BE2C (cell line): ENCODE measurements around the gene CCDC39.

Experiments used
- DNase-seq: peaks from one replicate; pipeline ENCODE4 v3.0.0-alpha.2; 2020
- H3K27me3 ChIP-seq: fragments of 250-450 bp; sonication (Bioruptor Pico); 2 replicates; pipeline ENCODE4 v1.5.1; 2020; ENCODE audit warnings: mild to moderate bottlenecking
- H3K36me3 ChIP-seq: fragments of 250-450 bp; sonication (Bioruptor Pico); 2 replicates; pipeline ENCODE4 v1.5.1; 2020; ENCODE audit warnings: mild to moderate bottlenecking
- H3K4me1 ChIP-seq: fragments of 250-450 bp; sonication (Bioruptor Pico); 2 replicates; pipeline ENCODE4 v1.5.1; 2020
- H3K4me3 ChIP-seq: 2 replicates; pipeline ENCODE4 v1.5.1; 2011; ENCODE audit warnings: low read depth, low read length
- H3K9me3 ChIP-seq: fragments of 250-450 bp; sonication (Bioruptor Pico); 2 replicates; pipeline ENCODE4 v1.5.1; 2020
- TF ChIP-seq, protein P1 (sequence below): IDR thresholded peaks from 2 replicates; pipeline ENCODE4 v1.5.1; 2012; ENCODE audit warnings: mild to moderate bottlenecking, low read depth, low read length

The CCDC39 gene

DNA sequence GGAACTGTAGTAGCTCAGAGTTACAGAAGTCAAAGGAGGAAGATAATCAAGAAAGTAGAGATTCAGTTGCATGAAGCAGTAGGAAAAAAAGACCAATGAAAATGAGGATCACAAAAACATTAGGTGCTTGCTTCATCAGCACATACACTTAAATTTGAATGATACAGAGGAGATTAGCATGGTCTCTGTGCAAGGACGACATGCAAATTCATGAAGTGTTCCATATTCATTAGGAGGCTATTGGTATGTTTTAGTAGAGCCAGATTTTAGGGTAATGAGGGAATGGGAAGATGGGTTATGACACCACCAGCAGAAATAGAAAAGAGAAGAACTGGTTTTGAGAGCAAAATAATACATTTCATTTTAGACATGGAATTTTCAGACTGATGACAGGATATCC is 98.4 kb downstream of the CCDC39 start:
- no peaks in the 10 kb centered on the region for H3K36me3 ChIP-seq
- no peaks in the 10 kb centered on the region for H3K9me3 ChIP-seq
- no peak for DNase-seq
- 0 out of 2 replicates have a peak, but pooled peaks cover 5% of the 10 kb centered on the region for H3K27me3 ChIP-seq
- H3K4me3 ChIP-seq, result no peak overlapping the region
- TF ChIP-seq, protein P1, sequence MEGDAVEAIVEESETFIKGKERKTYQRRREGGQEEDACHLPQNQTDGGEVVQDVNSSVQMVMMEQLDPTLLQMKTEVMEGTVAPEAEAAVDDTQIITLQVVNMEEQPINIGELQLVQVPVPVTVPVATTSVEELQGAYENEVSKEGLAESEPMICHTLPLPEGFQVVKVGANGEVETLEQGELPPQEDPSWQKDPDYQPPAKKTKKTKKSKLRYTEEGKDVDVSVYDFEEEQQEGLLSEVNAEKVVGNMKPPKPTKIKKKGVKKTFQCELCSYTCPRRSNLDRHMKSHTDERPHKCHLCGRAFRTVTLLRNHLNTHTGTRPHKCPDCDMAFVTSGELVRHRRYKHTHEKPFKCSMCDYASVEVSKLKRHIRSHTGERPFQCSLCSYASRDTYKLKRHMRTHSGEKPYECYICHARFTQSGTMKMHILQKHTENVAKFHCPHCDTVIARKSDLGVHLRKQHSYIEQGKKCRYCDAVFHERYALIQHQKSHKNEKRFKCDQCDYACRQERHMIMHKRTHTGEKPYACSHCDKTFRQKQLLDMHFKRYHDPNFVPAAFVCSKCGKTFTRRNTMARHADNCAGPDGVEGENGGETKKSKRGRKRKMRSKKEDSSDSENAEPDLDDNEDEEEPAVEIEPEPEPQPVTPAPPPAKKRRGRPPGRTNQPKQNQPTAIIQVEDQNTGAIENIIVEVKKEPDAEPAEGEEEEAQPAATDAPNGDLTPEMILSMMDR, result no peak
- H3K4me1 ChIP-seq, result no peaks in the 10 kb centered on the region

DNA sequence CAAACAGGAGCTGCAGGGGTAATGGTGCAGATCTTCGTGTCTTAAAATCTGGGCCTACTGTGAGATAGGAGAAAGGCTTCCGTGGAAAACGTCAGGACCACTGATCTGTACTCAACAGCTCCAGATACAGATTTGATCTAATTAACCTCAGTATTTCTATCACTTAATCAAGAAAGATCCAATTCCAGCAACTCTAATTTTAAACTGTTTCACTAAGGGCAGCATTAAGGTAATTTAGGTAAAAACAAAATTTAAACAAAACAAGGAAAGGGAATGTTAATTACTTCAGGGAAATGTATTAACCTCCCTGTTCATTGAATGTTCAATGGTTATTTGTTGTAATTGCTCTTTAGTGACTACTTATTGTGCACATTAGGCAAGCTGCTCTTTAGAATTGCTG is 103.7 kb downstream of the CCDC39 start:
- Histone ChIP-seq H3K27me3 (no peaks in the 10 kb centered on the region), H3K4me1 (no peaks in the 10 kb centered on the region), H3K9me3 (no peaks in the 10 kb centered on the region), H3K4me3 (no peak overlapping the region), H3K36me3 (no peaks in the 10 kb centered on the region)
- TF ChIP-seq, protein P1, result no peak
- no peak for DNase-seq

DNA sequence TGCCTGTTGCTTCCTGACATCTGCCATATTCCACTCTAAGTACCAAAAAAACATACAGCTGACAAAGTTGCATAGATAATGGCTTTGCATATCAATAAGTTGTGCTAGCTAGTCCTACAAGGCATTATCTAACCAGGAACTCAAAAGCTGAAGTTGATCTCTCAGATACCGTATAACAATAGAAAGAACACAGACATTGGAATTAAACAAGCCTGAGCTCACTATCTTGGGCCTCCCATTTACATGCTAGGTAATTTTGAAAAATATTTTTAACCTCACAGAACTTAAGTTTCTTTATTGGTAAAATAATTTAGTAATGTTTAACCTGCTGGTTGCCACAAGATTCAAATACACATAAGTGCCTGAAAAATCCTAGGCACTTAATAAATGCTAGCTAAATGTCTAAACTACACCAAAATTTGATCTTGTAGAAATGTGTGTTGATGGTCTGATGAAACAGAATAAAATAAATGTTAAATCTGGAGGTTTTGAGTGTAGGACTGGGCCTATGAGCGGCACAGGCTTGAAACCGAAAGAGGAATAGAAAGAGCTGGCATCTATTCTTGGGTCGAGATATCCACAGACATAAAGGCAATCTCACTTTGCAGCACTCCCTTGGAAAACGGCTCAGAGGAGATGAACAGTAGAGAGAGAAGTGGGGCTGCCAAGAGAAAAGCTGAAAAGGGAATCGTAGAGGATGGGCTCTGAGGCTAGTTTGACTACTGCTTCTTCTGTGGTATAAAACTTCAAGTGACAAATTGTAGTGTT is 107.3 kb downstream of the CCDC39 start:
- DNase-seq, result no peak
- Histone ChIP-seq H3K4me3 (no peak overlapping the region), H3K36me3 (no peaks in the 10 kb centered on the region), H3K9me3 (no peaks in the 10 kb centered on the region), H3K4me1 (no peaks in the 10 kb centered on the region), H3K27me3 (no peaks in the 10 kb centered on the region)
- TF ChIP-seq, protein P1, result no peak

DNA sequence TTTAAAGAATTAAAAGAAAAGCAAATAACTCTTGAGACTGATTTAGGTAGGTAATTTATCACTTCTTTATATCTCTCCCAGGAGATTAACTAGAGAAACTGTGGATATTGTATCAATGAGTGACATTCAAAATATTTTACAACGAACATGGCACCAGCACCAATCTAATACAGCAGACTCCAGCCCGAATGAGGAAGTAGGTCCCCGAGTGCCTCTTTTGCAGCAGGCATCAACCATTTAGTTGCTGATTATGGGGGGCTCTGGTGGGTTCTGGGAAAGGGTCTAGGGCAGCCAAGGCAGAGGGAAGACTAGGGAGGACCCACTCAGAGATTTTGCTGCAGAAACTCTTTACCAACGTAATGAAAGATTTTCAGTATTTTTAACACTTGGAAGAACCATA is 109.1 kb downstream of the CCDC39 start:
- no peak for DNase-seq
- Histone ChIP-seq H3K36me3 (no peaks in the 10 kb centered on the region), H3K9me3 (no peaks in the 10 kb centered on the region), H3K4me3 (no peak overlapping the region), H3K27me3 (no peaks in the 10 kb centered on the region), H3K4me1 (no peaks in the 10 kb centered on the region)
- TF ChIP-seq, protein P1, result no peak

DNA sequence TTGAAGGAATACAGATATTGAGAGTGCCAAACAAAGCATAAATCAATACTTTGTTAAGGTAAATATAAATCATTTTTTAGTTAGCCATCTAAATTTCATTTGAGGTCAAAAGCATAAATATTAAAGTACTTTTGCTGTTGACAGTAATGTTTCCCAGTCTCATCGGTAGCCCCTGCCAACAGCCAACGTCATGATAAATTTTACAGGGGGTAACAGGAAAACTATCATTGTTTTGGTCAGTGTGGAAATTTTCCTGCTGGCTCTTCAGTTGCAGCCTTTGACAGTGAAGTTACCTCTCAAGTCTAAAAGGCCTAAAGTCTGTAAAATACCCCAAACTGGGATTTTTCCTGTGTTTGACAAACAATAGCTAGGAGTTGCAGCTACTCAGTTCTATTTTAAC is 114.6 kb downstream of the CCDC39 start:
- Histone ChIP-seq H3K9me3 (no peaks in the 10 kb centered on the region), H3K27me3 (no peaks in the 10 kb centered on the region), H3K36me3 (no peaks in the 10 kb centered on the region), H3K4me1 (no peaks in the 10 kb centered on the region), H3K4me3 (no peak overlapping the region)
- TF ChIP-seq, protein P1, result no peak
- DNase-seq, result no peak
